B cell (primary cell): ENCODE results near the gene NELFA. TPM values are rescaled to one million over a fixed set of nuclear protein-coding genes. Genes with fewer than 3 reads are reported as not detected.

ENCODE experiments used
- ATAC-seq: fragments of 200-7000 bp; cut with Tn5 transposase; one replicate; pipeline ENCODE4 v1.10.0; 2021; ENCODE audit warnings: low read depth, mild to moderate bottlenecking, moderate number of reproducible peaks, moderate library complexity
- CTCF ChIA-PET: fragments of 350-600 bp; sonication (Branson Sonifier 250); formaldehyde crosslinking; loops from one replicate; lab custom pipeline; 2021; ENCODE audit warnings: antibody characterized with exemption, inconsistent platforms; lab: Charles Lee
- POLR2A ChIA-PET: fragments of 350-600 bp; sonication (Branson Sonifier 250); formaldehyde crosslinking; loops from one replicate; lab custom pipeline; 2021; ENCODE audit warnings: antibody characterized with exemption; lab: Charles Lee
- DNase-seq: peaks from one replicate; pipeline ENCODE4 v3.0.0; 2013
- H2AFZ ChIP-seq: 2 replicates; pipeline ENCODE4 v1.6.1; 2012; ENCODE audit warnings: mild to moderate bottlenecking, low read depth, low read length; ENCODE audit not compliant: insufficient read depth, poor library complexity, severe bottlenecking
- H3K27ac ChIP-seq, 2 donors: 1 replicate in 1 of 2; 2 replicates in 1 of 2; pipeline ENCODE4 v1.5.1; 2012 to 2013; ENCODE audit warnings: low read length in 2 of 2, mild to moderate bottlenecking in 2 of 2, moderate library complexity in 1 of 2
- H3K27me3 ChIP-seq, 4 experiments: fragments of 200-600 bp in 1 of 4; sonication (generic) in 1 of 4; replicated peaks in 1 of 4; 1 replicate in 2 of 4; 2 replicates in 2 of 4; pipeline versions ENCODE4 v1.6.1 to v1.7.0; 2013 to 2016; ENCODE audit warnings: low read length in 3 of 4, mild to moderate bottlenecking in 2 of 4, mixed read lengths in 1 of 4, moderate library complexity in 1 of 4; ENCODE audit not compliant: insufficient read depth in 4 of 4, control insufficient read depth in 3 of 4; ENCODE audit errors: control extremely low read depth in 1 of 4
- H3K36me3 ChIP-seq, 2 experiments: replicated peaks in 1 of 2; 1 replicate in 1 of 2; 2 replicates in 1 of 2; pipeline versions ENCODE4 v1.6.1 to v1.7.1; 2013; ENCODE audit warnings: low read length in 1 of 2; ENCODE audit not compliant: insufficient read depth in 2 of 2, control insufficient read depth in 1 of 2; ENCODE audit errors: control extremely low read depth in 1 of 2, extremely low read depth in 1 of 2
- H3K4me1 ChIP-seq, 2 donors: fragments of 200-600 bp in 1 of 2; sonication (generic) in 1 of 2; 1 replicate in 1 of 2; 2 replicates in 1 of 2; pipeline versions ENCODE4 v1.5.1 to v1.6.1; 2013 to 2017; ENCODE audit warnings: low read length in 2 of 2; ENCODE audit not compliant: control insufficient read depth in 2 of 2, insufficient read depth in 2 of 2
- H3K4me2 ChIP-seq: replicated peaks from 2 replicates; pipeline ENCODE3; 2012; ENCODE audit warnings: mild to moderate bottlenecking, low read depth, low read length; ENCODE audit not compliant: poor library complexity, severe bottlenecking
- H3K4me3 ChIP-seq, 5 experiments: fragments of 200-600 bp in 1 of 5; sonication (generic) in 1 of 5; 1 replicate in 3 of 5; 2 replicates in 2 of 5; pipeline versions ENCODE4 v1.5.1 to v1.7.0; 2011 to 2016; ENCODE audit warnings: low read length in 4 of 5, mild to moderate bottlenecking in 4 of 5, low read depth in 2 of 5, control low read depth in 1 of 5, moderate library complexity in 1 of 5; ENCODE audit not compliant: insufficient read depth in 1 of 5; ENCODE audit errors: control extremely low read depth in 1 of 5, extremely low read depth in 1 of 5
- H3K79me2 ChIP-seq: fragments of 200-600 bp; sonication (generic); one replicate; pipeline ENCODE4 v1.6.0; 2016; ENCODE audit warnings: low read length; ENCODE audit not compliant: control insufficient read depth, insufficient read depth
- H3K9ac ChIP-seq: fragments of 200-600 bp; sonication (generic); 2 replicates; pipeline ENCODE4 v1.6.1; 2017; ENCODE audit warnings: mild to moderate bottlenecking, low read length, moderate library complexity
- H3K9me3 ChIP-seq, 3 donors: one replicate each; pipeline versions ENCODE4 v1.6.1 to v1.7.1; 2013; ENCODE audit warnings: low read length in 2 of 3; ENCODE audit not compliant: control insufficient read depth in 2 of 3, insufficient read depth in 1 of 3; ENCODE audit errors: control extremely low read depth in 1 of 3
- H4K20me1 ChIP-seq: 2 replicates; pipeline ENCODE4 v1.6.0; 2012; ENCODE audit warnings: mild to moderate bottlenecking, low read length; ENCODE audit not compliant: insufficient read depth, control insufficient read depth, poor library complexity, severe bottlenecking
- H3K27ac Mint-ChIP-seq: one replicate; pipeline ENCODE4 v1.8.0; 2021; ENCODE audit warnings: mixed read lengths
- H3K27me3 Mint-ChIP-seq: one replicate; pipeline ENCODE4 v1.8.0; 2021; ENCODE audit warnings: mixed read lengths
- H3K4me1 Mint-ChIP-seq: one replicate; pipeline ENCODE4 v1.8.0; 2021; ENCODE audit warnings: mixed read lengths
- H3K4me3 Mint-ChIP-seq: one replicate; pipeline ENCODE4 v1.8.0; 2021; ENCODE audit warnings: mixed read lengths
- H3K9me3 Mint-ChIP-seq: one replicate; pipeline ENCODE4 v1.8.0; 2022; ENCODE audit warnings: mixed read lengths; ENCODE audit not compliant: insufficient read depth
- EZH2 ChIP-seq: IDR thresholded peaks from 2 replicates; pipeline ENCODE4 v1.6.1; 2012; ENCODE audit warnings: borderline replicate concordance, low read depth, mild to moderate bottlenecking, moderate library complexity, low read length; ENCODE audit not compliant: insufficient read depth, poor library complexity, severe bottlenecking
- WGBS: methylation state at CpG from one replicate; pipeline ENCODE4 v1.1.5; 2013; ENCODE audit warnings: missing lambda C conversion rate; ENCODE audit not compliant: insufficient coverage; 5-methylcytosine and 5-hydroxymethylcytosine counted together
- intact Hi-C: fragments of 100-400 bp; cut with micrococcal nuclease; formaldehyde crosslinking; loops from one replicate; pipeline ENCODE4 v1.10.0; 2022
- polyA plus RNA-seq: library from polyadenylated mRNA; depleted of rRNA; stranded (reverse); fragments of >200 nt; gene quantifications from 2 replicates; pipeline ENCODE4 v1.2.3, GENCODE V29; 2012
- total RNA-seq, 2 donors: library from RNA; stranded (reverse); fragments of 120-200 nt in 1 of 2; gene quantifications; 1 replicate in 1 of 2; 2 replicates in 1 of 2; pipeline versions ENCODE4 v1.2.3 to v1.2.4, GENCODE V29; 2013 to 2022
- TF ChIP-seq, protein P1 (sequence below): fragments of 200-600 bp; IDR thresholded peaks from one replicate; pipeline ENCODE4 v1.8.0; 2022; ENCODE audit warnings: antibody characterized with exemption, mild to moderate bottlenecking

Gene NELFA
- total and polyA plus RNA-seq, 2 donors (not counting 1 experiment from before 2014, with no cell fraction given) = 42.8 to 60.7 TPM

DNA sequence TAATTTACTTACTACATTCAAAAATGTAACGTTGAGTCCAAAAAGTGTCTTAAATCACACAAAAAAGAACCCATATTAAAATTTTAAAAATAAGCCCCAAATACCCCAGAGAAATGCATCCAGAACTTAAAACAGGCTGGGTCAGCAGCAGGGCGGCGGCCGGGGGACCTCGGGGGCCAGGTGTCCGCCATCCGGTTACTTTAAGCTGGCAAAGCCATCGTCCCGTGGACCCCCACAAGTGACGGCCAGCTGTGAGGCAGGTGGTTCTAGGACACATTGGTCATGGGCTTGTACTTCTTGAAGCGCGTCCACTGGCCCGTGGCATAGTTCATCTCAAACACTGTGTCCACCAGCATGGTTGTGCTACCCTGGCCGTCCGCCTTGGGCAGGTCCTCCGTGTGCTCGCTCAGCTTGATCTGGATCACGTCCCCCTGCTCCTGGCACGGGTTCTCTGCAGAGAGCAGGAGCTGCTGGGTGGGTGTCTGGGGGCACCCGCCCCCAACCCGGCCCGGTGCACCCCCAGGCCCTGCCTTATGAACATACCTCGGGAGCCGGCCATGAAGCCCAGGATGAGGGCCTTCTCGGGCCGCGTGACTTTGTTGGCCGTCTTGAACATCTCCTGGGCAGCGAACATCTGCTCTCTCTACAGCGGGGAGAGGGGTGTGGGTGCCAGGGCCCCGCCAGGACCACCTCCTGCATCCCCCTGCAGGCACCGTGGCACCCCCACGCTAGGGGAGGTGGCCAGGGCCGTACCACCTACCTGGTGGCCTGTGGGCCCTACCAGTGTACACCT, 25.5 kb downstream of the NELFA start:
- DNase-seq (no peak), ATAC-seq (no peak)
- Histone ChIP-seq H3K36me3 (peaks cover 3 to 84% of the 10 kb centered on the region in 2 experiments), H3K27ac (no peak overlapping the region), H3K9ac (no peak overlapping the region), H2AFZ (no peak overlapping the region), H3K79me2 (no peaks in the 10 kb centered on the region), H3K4me3 (no peak overlapping the region), H3K27me3 (no peaks in the 10 kb centered on the region), H3K9me3 (no peaks in the 10 kb centered on the region), H3K4me1 (no peaks in the 10 kb centered on the region), H4K20me1 (peaks cover 14% of the 10 kb centered on the region), H3K4me2 (no peak overlapping the region)
- CTCF ChIA-PET = no interaction called here
- intact Hi-C loops = no loop called here
- no peak for TF ChIP-seq EZH2
- TF ChIP-seq, protein P1, sequence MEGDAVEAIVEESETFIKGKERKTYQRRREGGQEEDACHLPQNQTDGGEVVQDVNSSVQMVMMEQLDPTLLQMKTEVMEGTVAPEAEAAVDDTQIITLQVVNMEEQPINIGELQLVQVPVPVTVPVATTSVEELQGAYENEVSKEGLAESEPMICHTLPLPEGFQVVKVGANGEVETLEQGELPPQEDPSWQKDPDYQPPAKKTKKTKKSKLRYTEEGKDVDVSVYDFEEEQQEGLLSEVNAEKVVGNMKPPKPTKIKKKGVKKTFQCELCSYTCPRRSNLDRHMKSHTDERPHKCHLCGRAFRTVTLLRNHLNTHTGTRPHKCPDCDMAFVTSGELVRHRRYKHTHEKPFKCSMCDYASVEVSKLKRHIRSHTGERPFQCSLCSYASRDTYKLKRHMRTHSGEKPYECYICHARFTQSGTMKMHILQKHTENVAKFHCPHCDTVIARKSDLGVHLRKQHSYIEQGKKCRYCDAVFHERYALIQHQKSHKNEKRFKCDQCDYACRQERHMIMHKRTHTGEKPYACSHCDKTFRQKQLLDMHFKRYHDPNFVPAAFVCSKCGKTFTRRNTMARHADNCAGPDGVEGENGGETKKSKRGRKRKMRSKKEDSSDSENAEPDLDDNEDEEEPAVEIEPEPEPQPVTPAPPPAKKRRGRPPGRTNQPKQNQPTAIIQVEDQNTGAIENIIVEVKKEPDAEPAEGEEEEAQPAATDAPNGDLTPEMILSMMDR = no peak
- Mint-ChIP-seq H3K4me1 (no peaks in the 10 kb centered on the region), H3K27me3 (no peaks in the 10 kb centered on the region), H3K27ac (no peak overlapping the region), H3K4me3 (no peak overlapping the region), H3K9me3 (no peaks in the 10 kb centered on the region)
- 96% methylated on average over 31 of the region's 34 CpGs for WGBS
- POLR2A ChIA-PET = no interaction called here
